Activated T-cell treated with anti-CD3 and anti-CD28 coated beads, Interleukin-2, amount 50 U/mL, for 1 hour (primary cell): ENCODE data around the gene MCRS1.
"Not testable (repeated sequence)": the region's sequence is repeated elsewhere in the genome, so short reads cannot be mapped to it uniquely, and the experiment has no call there.

Experiments used
- DNase-seq: peaks from one replicate; pipeline ENCODE4 v3.0.0-alpha.2; 2020

MCRS1 gene

GRCh38 chr12:49567611-49568441, at the start of gene MCRS1:
MCRS1 (minus strand) TSS chr12:49568142; CDS start chr12:49566731, 1,411 bp downstream.
- peak; percentile 92 for DNase-seq

- no peak for DNase-seq
These were observed 48.7 kb upstream of the MCRS1 start for GRCh38 chr12:49616533-49617219.

- DNase-seq: no peak
These were observed 47.8 kb upstream of the MCRS1 start for GRCh38 chr12:49615725-49616124.

GRCh38 chr12:49612210-49612609, 44.3 kb upstream of the MCRS1 start:
- DNase-seq: no peak

- DNase-seq: not testable (repeated sequence)
These were observed 42.8 kb upstream of the MCRS1 start for GRCh38 chr12:49610785-49611184.

- DNase-seq: no peak
These were observed 41.9 kb upstream of the MCRS1 start for GRCh38 chr12:49609875-49610154.

- no peak for DNase-seq
These were observed 41.3 kb upstream of the MCRS1 start for GRCh38 chr12:49609059-49609874.

GRCh38 chr12:49605539-49605938, 37.6 kb upstream of the MCRS1 start, which contains the start of gene FAM186B:
FAM186B (minus strand) TSS chr12:49605639; CDS start chr12:49605477, 162 bp downstream.
- not testable (repeated sequence) for DNase-seq

GRCh38 chr12:49604856-49605255, 36.9 kb upstream of the MCRS1 start:
- no peak for DNase-seq

- DNase-seq: no peak
These were observed 35.8 kb upstream of the MCRS1 start for GRCh38 chr12:49603721-49604120.

GRCh38 chr12:49599961-49600360, 32.0 kb upstream of the MCRS1 start:
- no peak for DNase-seq

GRCh38 chr12:49598527-49598926, 30.6 kb upstream of the MCRS1 start:
- no peak for DNase-seq

- DNase-seq: no peak
These were observed 21.0 kb upstream of the MCRS1 start for GRCh38 chr12:49588721-49589516.

- DNase-seq: no peak
These were observed 20.3 kb upstream of the MCRS1 start for GRCh38 chr12:49588281-49588680.

GRCh38 chr12:49587174-49587908, 19.4 kb upstream of the MCRS1 start:
- DNase-seq: no peak

GRCh38 chr12:49585477-49586459, 17.8 kb upstream of the MCRS1 start:
- DNase-seq: no peak

- no peak for DNase-seq
These were observed 16.6 kb upstream of the MCRS1 start for GRCh38 chr12:49584591-49584990.

- DNase-seq: no peak
These were observed 15.6 kb upstream of the MCRS1 start for GRCh38 chr12:49583366-49584094.

- DNase-seq: no peak
These were observed 14.9 kb upstream of the MCRS1 start for GRCh38 chr12:49582850-49583249.

GRCh38 chr12:49582201-49582600, 14.3 kb upstream of the MCRS1 start:
- DNase-seq: no peak
